ENCODE data around the gene ABLIM2.
"Not testable (repeated sequence)": the region's sequence is repeated elsewhere in the genome, so short reads cannot be mapped to it uniquely, and the experiment has no call there.

ABLIM2 gene

GRCh38 chr4:8142556-8142955 is 16.1 kb downstream of the ABLIM2 start:
- no peak for DNase-seq (ENCODE audit: low read depth in 2 of 3, low spot score in 2 of 3)

DNA sequence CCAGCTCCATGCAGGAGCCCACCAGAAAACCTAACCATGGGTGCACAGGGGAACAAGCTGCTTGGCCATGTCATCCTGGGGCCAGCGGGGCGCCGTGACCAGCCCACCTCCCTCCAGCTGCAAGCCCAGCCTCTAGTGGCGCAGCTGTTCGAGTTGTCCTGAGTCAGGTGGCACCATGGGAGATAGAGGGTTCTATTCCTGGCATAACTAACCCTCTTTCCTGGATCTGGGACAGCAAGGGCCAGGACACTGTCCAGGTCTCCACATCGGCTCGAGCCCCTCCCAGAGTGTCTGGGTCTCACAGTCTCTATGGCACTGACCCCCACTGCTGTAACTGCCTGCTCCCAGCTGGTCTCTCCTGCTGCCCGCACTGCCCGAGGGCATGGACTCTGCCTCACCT is 16.7 kb downstream of the ABLIM2 start:
- DNase-seq (ENCODE audit: low read depth in 2 of 3, low spot score in 2 of 3): no peak

DNA sequence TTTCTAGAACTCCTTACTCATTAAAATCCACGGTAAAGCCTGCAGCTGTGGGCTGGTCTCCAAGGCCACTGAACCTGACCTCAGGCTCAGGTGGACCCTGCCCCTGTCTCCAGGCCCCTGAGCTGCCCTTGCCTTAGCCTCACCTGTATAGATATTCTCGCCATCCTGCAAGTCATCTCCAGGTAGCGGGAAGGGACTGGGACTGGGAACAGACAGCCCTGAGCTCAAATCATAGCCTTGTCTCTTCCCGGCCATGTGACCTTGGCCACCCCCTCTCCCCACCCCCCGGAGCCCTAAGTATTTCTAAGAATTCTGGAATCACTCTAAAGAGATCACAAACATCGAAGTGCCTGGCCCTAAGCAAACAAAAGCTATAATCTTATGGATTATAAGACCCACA is 17.7 kb downstream of the ABLIM2 start:
- no peak for DNase-seq (ENCODE audit: low read depth in 2 of 3, low spot score in 2 of 3)

DNA sequence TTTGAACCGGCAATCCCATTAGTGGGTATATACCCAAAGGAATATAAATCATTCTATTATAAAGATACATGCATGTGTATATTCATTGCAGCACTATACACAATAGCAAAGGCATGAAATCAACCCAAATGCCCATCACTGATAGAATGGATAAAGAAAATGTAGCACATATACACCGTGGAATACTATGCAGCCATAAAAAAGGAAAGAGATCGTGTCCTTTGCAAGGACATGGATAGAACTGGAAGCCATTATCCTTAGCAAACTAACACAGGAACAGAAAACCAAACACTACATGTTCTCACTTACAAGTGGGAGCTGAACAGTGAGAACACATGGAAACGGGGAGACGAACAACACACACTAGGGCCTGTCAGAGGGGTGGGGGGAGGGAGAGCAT is 18.9 kb downstream of the ABLIM2 start:
- DNase-seq (ENCODE audit: low read depth in 2 of 3, low spot score in 2 of 3): not testable (repeated sequence)

DNA sequence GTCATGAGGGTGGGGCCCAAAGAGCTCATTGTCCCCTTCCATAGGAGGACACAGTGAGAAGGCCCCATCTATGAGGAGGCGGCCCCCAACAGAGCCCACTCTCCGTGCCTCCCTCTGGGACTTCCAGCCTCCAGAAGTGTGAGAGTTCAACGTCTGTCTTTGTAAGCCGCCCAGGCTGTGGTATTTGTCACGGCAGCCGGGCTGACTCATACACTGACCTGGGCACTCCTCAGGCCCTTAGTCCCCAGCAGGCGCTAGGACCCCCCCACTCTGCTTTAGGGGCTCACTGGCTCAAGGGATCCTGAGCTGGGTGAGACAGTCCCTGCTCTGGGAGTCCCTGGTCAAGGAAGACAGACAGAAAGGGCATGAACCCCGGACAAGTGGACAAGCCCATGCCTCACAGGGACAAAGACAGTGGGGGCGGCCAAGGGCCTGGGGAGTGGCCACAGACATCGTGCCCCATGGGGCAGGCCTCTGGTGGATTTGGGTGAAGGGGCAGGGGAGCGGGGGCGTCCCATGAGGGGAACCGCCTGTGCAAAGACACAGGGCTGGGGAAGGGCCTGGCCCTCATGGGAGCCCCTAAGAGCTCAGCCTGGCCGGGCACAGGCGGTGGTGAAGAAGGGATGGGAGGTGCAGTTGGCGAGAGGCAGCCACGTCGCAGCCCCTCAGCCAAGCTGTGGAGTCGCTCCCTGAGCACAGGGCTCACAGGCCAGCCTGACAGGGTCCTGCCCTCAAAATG is 21.5 kb downstream of the ABLIM2 start:
- no peak for DNase-seq (ENCODE audit: low read depth in 2 of 3, low spot score in 2 of 3)

DNA sequence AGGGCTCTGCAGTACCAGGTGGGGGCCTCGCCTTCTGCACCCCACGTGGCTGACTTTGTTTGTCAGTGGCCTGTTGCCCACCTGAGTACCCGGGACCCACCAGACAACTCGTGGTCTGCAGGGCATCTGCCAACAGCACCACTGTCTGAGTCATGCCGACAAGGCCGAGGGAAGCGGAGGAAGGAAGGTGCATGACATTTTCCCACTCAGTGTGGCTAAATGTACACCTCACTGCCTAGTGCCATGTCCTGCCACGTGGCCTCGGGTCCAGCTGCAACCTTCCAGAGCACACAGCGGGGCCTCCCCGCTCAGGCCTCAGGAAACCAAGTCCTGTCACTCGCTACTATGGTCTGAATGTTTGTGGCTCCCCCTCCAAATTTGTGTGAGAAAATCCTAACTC is 22.1 kb downstream of the ABLIM2 start:
- no peak for DNase-seq (ENCODE audit: low read depth in 2 of 3, low spot score in 2 of 3)

DNA sequence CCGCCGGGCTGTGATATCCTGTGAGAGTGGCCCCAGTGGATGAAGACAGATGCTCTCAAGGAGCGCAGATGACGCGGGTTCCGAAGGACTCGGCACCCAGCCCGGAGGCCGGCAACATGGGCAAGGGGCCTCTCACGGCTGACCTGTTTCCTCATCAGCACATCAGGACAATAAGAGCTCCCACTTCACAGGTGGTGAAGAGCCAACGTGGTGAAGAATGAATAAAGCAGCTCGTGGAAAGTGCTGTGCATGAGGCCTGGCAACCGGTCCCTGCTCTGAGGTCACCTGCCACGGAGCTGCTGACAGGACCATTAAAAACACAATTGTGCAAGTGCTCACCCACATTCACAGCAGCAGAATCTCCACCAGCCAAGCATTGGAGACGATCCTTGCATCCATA is 22.9 kb downstream of the ABLIM2 start:
- DNase-seq (ENCODE audit: low read depth in 2 of 3, low spot score in 2 of 3): no peak

- no peak for DNase-seq (ENCODE audit: low read depth in 2 of 3, low spot score in 2 of 3)
Observed at GRCh38 chr4:8133897-8134563, 24.6 kb downstream of the ABLIM2 start.

- DNase-seq (ENCODE audit: low read depth in 2 of 3, low spot score in 2 of 3): no peak
Observed at GRCh38 chr4:8132947-8133705, 25.5 kb downstream of the ABLIM2 start.

GRCh38 chr4:8132400-8132799 is 26.2 kb downstream of the ABLIM2 start:
- no peak for DNase-seq (ENCODE audit: low read depth in 2 of 3, low spot score in 2 of 3)

DNA sequence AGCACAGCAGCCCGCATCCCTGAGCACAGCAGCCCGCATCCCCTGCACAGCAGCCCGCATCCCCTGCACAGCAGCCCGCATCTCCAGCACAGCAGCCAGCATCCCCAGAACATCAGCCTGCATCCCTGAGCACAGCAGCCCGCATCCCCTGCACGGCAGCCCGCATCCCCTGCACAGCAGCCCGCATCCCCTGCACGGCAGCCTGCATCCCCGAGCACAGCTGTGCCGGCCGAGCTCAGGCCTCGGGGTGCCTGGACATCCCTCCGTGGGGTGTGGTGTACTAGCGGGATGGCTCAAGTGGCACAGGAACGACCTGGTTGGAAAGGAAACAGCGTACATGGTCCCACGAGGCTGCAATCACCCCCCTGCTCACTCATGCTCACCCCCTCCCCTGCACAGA is 26.8 kb downstream of the ABLIM2 start:
- no peak for DNase-seq (ENCODE audit: low read depth in 2 of 3, low spot score in 2 of 3)

DNA sequence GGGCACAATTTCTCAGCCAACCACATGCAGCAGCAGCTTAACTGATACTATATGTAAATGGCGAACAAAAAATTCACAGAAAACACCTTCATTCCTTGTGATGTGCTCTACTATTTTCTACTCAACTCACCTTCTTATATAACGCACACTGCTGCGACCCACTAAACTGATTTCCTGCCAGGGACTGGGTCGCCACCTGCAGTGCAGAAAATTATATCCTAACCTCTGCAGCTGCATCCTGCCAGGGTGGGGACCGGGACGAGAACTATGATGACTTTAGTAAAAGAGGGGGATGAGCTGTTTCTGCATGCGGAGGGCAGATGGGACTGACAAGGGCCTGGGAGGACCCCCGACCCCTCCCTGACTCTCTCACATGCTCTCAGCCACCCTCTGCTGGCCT is 27.4 kb downstream of the ABLIM2 start:
- no peak for DNase-seq (ENCODE audit: low read depth in 2 of 3, low spot score in 2 of 3)

- DNase-seq (ENCODE audit: low read depth in 2 of 3, low spot score in 2 of 3): no peak
Observed at GRCh38 chr4:8130346-8131066, 28.1 kb downstream of the ABLIM2 start.

GRCh38 chr4:8129785-8130184 is 28.8 kb downstream of the ABLIM2 start:
- no peak for DNase-seq (ENCODE audit: low read depth in 2 of 3, low spot score in 2 of 3)

DNA sequence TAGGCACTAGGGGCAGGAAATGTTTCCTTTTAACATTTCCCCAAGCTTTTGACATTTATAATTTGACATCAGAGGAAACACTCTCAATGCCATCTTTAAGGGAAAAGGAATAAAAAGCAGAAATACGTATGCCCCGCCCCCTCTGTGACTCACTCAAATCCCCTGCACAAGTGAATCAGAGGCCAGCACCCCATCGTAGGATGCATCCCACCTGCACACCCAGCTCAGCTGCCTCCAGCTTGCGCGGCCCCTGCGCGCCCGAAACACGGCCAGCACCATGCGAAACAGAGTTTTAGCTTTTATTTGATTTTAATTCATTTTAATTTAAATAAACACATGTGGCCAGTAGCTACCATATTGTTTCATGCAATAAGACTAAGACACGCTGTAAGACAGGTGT is 29.5 kb downstream of the ABLIM2 start:
- no peak for DNase-seq (ENCODE audit: low read depth in 2 of 3, low spot score in 2 of 3)

GRCh38 chr4:8128100-8128856 is 30.3 kb downstream of the ABLIM2 start:
- no peak for DNase-seq (ENCODE audit: low read depth in 2 of 3, low spot score in 2 of 3)

- no peak for DNase-seq (ENCODE audit: low read depth in 2 of 3, low spot score in 2 of 3)
Observed at GRCh38 chr4:8127051-8127826, 31.4 kb downstream of the ABLIM2 start.

- DNase-seq (ENCODE audit: low read depth in 2 of 3, low spot score in 2 of 3): no peak
Observed at GRCh38 chr4:8126523-8126922, 32.1 kb downstream of the ABLIM2 start.

GRCh38 chr4:8125526-8126056 is 33.0 kb downstream of the ABLIM2 start:
- DNase-seq (ENCODE audit: low read depth in 2 of 3, low spot score in 2 of 3): no peak

DNA sequence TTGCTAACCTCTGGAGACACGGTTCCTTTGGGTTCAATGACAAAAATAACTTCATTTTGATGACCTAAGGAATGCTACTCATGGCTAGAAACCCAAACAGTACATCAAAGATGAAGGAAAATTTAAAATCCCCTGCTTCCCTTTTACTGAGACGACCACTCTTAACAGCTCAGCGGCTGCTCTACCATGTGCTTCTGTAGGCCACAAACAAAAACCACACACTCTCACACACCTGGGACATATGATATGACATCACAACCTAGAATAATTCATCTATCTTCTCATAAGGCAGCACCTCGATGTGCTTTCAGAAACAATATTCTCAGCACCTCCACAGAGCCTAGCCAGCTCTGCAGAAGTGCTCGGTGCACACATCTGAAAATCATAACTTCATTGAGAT is 34.7 kb downstream of the ABLIM2 start:
- DNase-seq (ENCODE audit: low read depth in 2 of 3, low spot score in 2 of 3): no peak

Data from activated CD8-positive, alpha-beta memory T cell treated with anti-CD3 and anti-CD28 coated beads for 48 hours (primary cell).